Neuronal stem cell (in vitro differentiated cells): ENCODE data around the gene SLC2A1.

Experiments
- DNase-seq: peaks from one replicate; pipeline ENCODE4 v3.0.0-alpha.2; 2013; ENCODE audit warnings: low spot score
- H2AFZ ChIP-seq: one replicate; pipeline ENCODE4 v1.6.1; 2013; ENCODE audit warnings: mild to moderate bottlenecking, low read length, inconsistent platforms
- H2AK5ac ChIP-seq: 2 replicates; pipeline ENCODE4 v1.6.1; 2013; ENCODE audit warnings: low read depth, mild to moderate bottlenecking, inconsistent platforms, low read length, moderate library complexity, mixed read lengths
- H2BK120ac ChIP-seq: 2 replicates; pipeline ENCODE4 v1.6.1; 2013; ENCODE audit warnings: low read depth, mild to moderate bottlenecking, inconsistent platforms, low read length, moderate library complexity, mixed read lengths
- H2BK12ac ChIP-seq: one replicate; pipeline ENCODE4 v1.6.1; 2013; ENCODE audit warnings: low read length, inconsistent platforms
- H2BK15ac ChIP-seq: 2 replicates; pipeline ENCODE4 v1.6.1; 2013; ENCODE audit warnings: mild to moderate bottlenecking, low read length, inconsistent platforms, mixed read lengths
- H2BK5ac ChIP-seq: one replicate; pipeline ENCODE4 v1.6.1; 2013; ENCODE audit warnings: inconsistent platforms, mild to moderate bottlenecking, low read length, moderate library complexity
- H3K14ac ChIP-seq: one replicate; pipeline ENCODE4 v1.6.1; 2013; ENCODE audit warnings: low read length, inconsistent platforms
- H3K18ac ChIP-seq: 2 replicates; pipeline ENCODE4 v1.6.1; 2013; ENCODE audit warnings: low read length, inconsistent platforms
- H3K23ac ChIP-seq: 2 replicates; pipeline ENCODE4 v1.6.1; 2013; ENCODE audit warnings: low read depth, mild to moderate bottlenecking, mixed read lengths, low read length, inconsistent platforms; ENCODE audit not compliant: poor library complexity
- H3K27ac ChIP-seq: replicated peaks from 3 replicates; pipeline ENCODE4 v1.5.1; 2013; ENCODE audit warnings: low read length, inconsistent platforms
- H3K27me3 ChIP-seq, 3 experiments: 2 replicates each; pipeline ENCODE4 v1.6.1; 2013; ENCODE audit warnings: low read length in 3 of 3, mild to moderate bottlenecking in 2 of 3, inconsistent platforms in 1 of 3, low read depth in 1 of 3, mixed read lengths in 1 of 3, moderate library complexity in 1 of 3; ENCODE audit not compliant: control insufficient read depth in 3 of 3, insufficient read depth in 3 of 3
- H3K36me3 ChIP-seq, 2 donors: replicated peaks in 1 of 2; 2 replicates each; pipeline ENCODE4 v1.6.1; 2013; ENCODE audit warnings: low read length in 2 of 2; ENCODE audit not compliant: control insufficient read depth in 2 of 2, insufficient read depth in 2 of 2
- H3K4ac ChIP-seq: 2 replicates; pipeline ENCODE4 v1.6.1; 2013; ENCODE audit warnings: inconsistent platforms, mild to moderate bottlenecking, low read length, moderate library complexity
- H3K4me1 ChIP-seq, 2 donors: 1 replicate in 1 of 2; 2 replicates in 1 of 2; pipeline ENCODE4 v1.6.1; 2013; ENCODE audit warnings: low read length in 2 of 2, low read depth in 1 of 2; ENCODE audit not compliant: control insufficient read depth in 2 of 2, insufficient read depth in 1 of 2
- H3K4me2 ChIP-seq: one replicate; pipeline ENCODE4 v1.6.1; 2013; ENCODE audit warnings: mild to moderate bottlenecking, low read length, inconsistent platforms; ENCODE audit not compliant: insufficient read depth, poor library complexity, severe bottlenecking
- H3K4me3 ChIP-seq, 2 donors: 2 replicates each; pipeline ENCODE4 v1.5.1; 2013; ENCODE audit warnings: low read length in 2 of 2, mild to moderate bottlenecking in 2 of 2, inconsistent platforms in 1 of 2, moderate library complexity in 1 of 2
- H3K79me1 ChIP-seq: one replicate; pipeline ENCODE4 v1.6.1; 2013; ENCODE audit warnings: low read depth, mild to moderate bottlenecking, inconsistent platforms, low read length, moderate library complexity
- H3K9ac ChIP-seq: one replicate; pipeline ENCODE4 v1.6.1; 2013; ENCODE audit warnings: mild to moderate bottlenecking, low read depth, low read length, inconsistent platforms; ENCODE audit not compliant: poor library complexity
- H3K9me3 ChIP-seq, 2 donors: replicated peaks in 1 of 2; 2 replicates each; pipeline versions ENCODE3 to v1.6.1; 2013; ENCODE audit warnings: low read length in 2 of 2, mild to moderate bottlenecking in 2 of 2, inconsistent platforms in 1 of 2, low read depth in 1 of 2, mixed read lengths in 1 of 2, moderate library complexity in 1 of 2; ENCODE audit not compliant: control insufficient read depth in 2 of 2, insufficient read depth in 1 of 2
- H4K8ac ChIP-seq: one replicate; pipeline ENCODE4 v1.6.1; 2013; ENCODE audit warnings: low read depth, mild to moderate bottlenecking, inconsistent platforms, low read length, moderate library complexity
- H4K91ac ChIP-seq: one replicate; pipeline ENCODE4 v1.6.1; 2013; ENCODE audit warnings: low read length, low read depth, mild to moderate bottlenecking, inconsistent platforms; ENCODE audit not compliant: poor library complexity
- WGBS, 2 donors: extraction: QIAGEN DNeasy Blood & Tissue Kit; methylation state at CpG; one replicate each; pipeline ENCODE4 v1.1.7; 2013; ENCODE audit warnings: missing lambda C conversion rate in 2 of 2, mixed read lengths in 1 of 2; ENCODE audit not compliant: insufficient read length in 2 of 2, insufficient replicate concordance in 1 of 2; ENCODE audit errors: extremely low coverage in 2 of 2; 5-methylcytosine and 5-hydroxymethylcytosine counted together

SLC2A1 gene

GRCh38 chr1:43004587-43005459, 46.2 kb upstream of the SLC2A1 start:
- no peak overlapping the region for H2AFZ ChIP-seq
- DNase-seq, result no peak

GRCh38 chr1:43002766-43003165, 44.1 kb upstream of the SLC2A1 start:
- H4K8ac ChIP-seq, result no peak overlapping the region
- H2BK12ac ChIP-seq, result no peak overlapping the region
- H3K79me1 ChIP-seq, result peaks cover 2% of the 10 kb centered on the region
- WGBS, 2 donors, result no CpG with 5 or more reads among the region's 1 CpG
- H3K9me3 ChIP-seq, result no peaks in the 10 kb centered on the region
- H3K36me3 ChIP-seq, result no peaks in the 10 kb centered on the region
- no peak overlapping the region for H3K9ac ChIP-seq
- H3K27ac ChIP-seq, result no peak overlapping the region
- no peak overlapping the region for H2BK120ac ChIP-seq
- no peak overlapping the region for H3K4me3 ChIP-seq
- H2AK5ac ChIP-seq, result no peak overlapping the region
- H3K4me1 ChIP-seq, result peaks cover 23 to 24% of the 10 kb centered on the region in 2 donors
- no peak overlapping the region for H2AFZ ChIP-seq
- no peak overlapping the region for H3K4ac ChIP-seq
- H2BK5ac ChIP-seq, result no peak overlapping the region
- H3K14ac ChIP-seq, result no peak overlapping the region
- H3K18ac ChIP-seq, result no peak overlapping the region
- no peak for DNase-seq
- no peak overlapping the region for H3K23ac ChIP-seq
- no peak overlapping the region for H3K4me2 ChIP-seq
- no peak overlapping the region for H2BK15ac ChIP-seq
- no peak overlapping the region for H4K91ac ChIP-seq
- no peaks in the 10 kb centered on the region for H3K27me3 ChIP-seq

More at GRCh38 chr1:43004587-43005459, 46.2 kb upstream of the SLC2A1 start:
- Histone ChIP-seq H3K23ac (no peak overlapping the region), H2AK5ac (no peak overlapping the region), H2BK120ac (no peak overlapping the region), H3K9me3 (no peaks in the 10 kb centered on the region), H4K91ac (no peak overlapping the region), H2BK5ac (no peak overlapping the region), H3K27ac (peak overlapping the region; percentile 83), H3K18ac (peak overlapping the region; percentile 41), H3K36me3 (no peaks in the 10 kb centered on the region), H2BK15ac (no peak overlapping the region), H2BK12ac (peak overlapping the region; percentile 30), H3K4me1 (peaks cover 31 to 40% of the 10 kb centered on the region in 2 donors), H3K14ac (no peak overlapping the region), H3K79me1 (peaks cover 2% of the 10 kb centered on the region), H3K4me2 (no peak overlapping the region), H4K8ac (no peak overlapping the region), H3K9ac (no peak overlapping the region), H3K27me3 (no peaks in the 10 kb centered on the region), H3K4ac (no peak overlapping the region), H3K4me3 (no peak overlapping the region)
- no CpG with 5 or more reads among the region's 9 CpGs for WGBS, 2 donors

- Histone ChIP-seq H3K4me3 (no peak overlapping the region), H3K4ac (no peak overlapping the region), H3K18ac (peak overlapping the region; percentile 76), H2AK5ac (no peak overlapping the region), H3K27me3 (no peaks in the 10 kb centered on the region), H3K9me3 (no peaks in the 10 kb centered on the region), H3K4me2 (no peak overlapping the region), H3K79me1 (peaks cover 2% of the 10 kb centered on the region), H4K8ac (no peak overlapping the region), H3K14ac (no peak overlapping the region), H3K9ac (no peak overlapping the region), H3K23ac (no peak overlapping the region), H3K27ac (no peak overlapping the region), H3K36me3 (no peaks in the 10 kb centered on the region), H2BK120ac (no peak overlapping the region), H2AFZ (no peak overlapping the region), H2BK5ac (no peak overlapping the region), H4K91ac (no peak overlapping the region), H2BK15ac (peak overlapping the region; percentile 35), H2BK12ac (no peak overlapping the region), H3K4me1 (peaks cover 18 to 21% of the 10 kb centered on the region in 2 donors)
- WGBS, 2 donors, result no CpG with 5 or more reads among the region's 4 CpGs
- DNase-seq, result no peak
Measured at GRCh38 chr1:43002116-43002515, 43.4 kb upstream of the SLC2A1 start.

GRCh38 chr1:43001434-43001833, 42.8 kb upstream of the SLC2A1 start:
- Histone ChIP-seq H3K9ac (no peak overlapping the region), H2AK5ac (no peak overlapping the region), H3K27ac (no peak overlapping the region), H2BK5ac (no peak overlapping the region), H3K27me3 (no peaks in the 10 kb centered on the region), H2BK15ac (no peak overlapping the region), H4K8ac (no peak overlapping the region), H2AFZ (no peak overlapping the region), H3K79me1 (peaks cover under 1% of the 10 kb centered on the region), H3K4ac (no peak overlapping the region), H3K23ac (no peak overlapping the region), H3K18ac (no peak overlapping the region), H3K14ac (no peak overlapping the region), H3K4me2 (no peak overlapping the region), H3K4me1 (peaks cover 14 to 17% of the 10 kb centered on the region in 2 donors), H3K9me3 (no peaks in the 10 kb centered on the region), H2BK120ac (no peak overlapping the region), H3K36me3 (no peaks in the 10 kb centered on the region), H3K4me3 (no peak overlapping the region), H4K91ac (no peak overlapping the region), H2BK12ac (no peak overlapping the region)
- DNase-seq, result no peak
